MM.1S (cell line): ENCODE data around the gene DTNB.

Experiments
- EZH2 ChIP-seq: fragments of 300-600 bp; sonication (generic); optimal IDR thresholded peaks from 2 replicates; pipeline ENCODE3; 2017; ENCODE audit warnings: low read depth, mild to moderate bottlenecking, antibody characterized with exemption, low read length, mixed read lengths
- TF ChIP-seq, protein P1 (sequence below): fragments of 300-600 bp; sonication (generic); IDR thresholded peaks from 2 replicates; pipeline ENCODE4 v1.5.1; 2016; ENCODE audit warnings: antibody characterized with exemption, low read length, mixed read lengths

GRCh38 chr2:25544445-25544844 lies 128.9 kb downstream of the DTNB start:
- TF ChIP-seq, protein P1, sequence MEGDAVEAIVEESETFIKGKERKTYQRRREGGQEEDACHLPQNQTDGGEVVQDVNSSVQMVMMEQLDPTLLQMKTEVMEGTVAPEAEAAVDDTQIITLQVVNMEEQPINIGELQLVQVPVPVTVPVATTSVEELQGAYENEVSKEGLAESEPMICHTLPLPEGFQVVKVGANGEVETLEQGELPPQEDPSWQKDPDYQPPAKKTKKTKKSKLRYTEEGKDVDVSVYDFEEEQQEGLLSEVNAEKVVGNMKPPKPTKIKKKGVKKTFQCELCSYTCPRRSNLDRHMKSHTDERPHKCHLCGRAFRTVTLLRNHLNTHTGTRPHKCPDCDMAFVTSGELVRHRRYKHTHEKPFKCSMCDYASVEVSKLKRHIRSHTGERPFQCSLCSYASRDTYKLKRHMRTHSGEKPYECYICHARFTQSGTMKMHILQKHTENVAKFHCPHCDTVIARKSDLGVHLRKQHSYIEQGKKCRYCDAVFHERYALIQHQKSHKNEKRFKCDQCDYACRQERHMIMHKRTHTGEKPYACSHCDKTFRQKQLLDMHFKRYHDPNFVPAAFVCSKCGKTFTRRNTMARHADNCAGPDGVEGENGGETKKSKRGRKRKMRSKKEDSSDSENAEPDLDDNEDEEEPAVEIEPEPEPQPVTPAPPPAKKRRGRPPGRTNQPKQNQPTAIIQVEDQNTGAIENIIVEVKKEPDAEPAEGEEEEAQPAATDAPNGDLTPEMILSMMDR, result no peak
- no peak for TF ChIP-seq EZH2
